ENCODE data around the gene AGBL1. TPM values are rescaled to one million over a fixed set of nuclear protein-coding genes. Genes with fewer than 3 reads are reported as not detected.

The AGBL1 gene
- total RNA-seq, 6 experiments from 2014 or later = not detected

DNA sequence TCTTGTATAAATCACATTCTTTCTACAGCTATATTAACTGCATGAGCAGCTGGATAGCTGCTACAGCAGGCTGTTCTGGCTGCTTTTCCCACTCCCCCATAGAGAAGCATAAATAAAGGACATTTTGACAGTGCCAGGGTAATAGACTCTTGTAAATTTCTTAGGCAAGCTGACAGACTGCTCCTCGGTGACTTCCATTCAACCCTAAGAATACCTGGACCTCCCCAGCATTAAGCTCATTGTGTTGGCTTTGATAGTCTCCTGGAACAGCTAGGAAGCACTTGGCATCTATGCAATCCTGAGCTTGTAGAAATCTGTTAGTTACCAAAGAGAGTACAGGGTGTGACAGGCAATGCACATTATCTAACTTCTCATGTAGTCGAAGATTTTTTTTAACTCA is 475.4 kb downstream of the AGBL1 start:
- no peaks in the 10 kb centered on the region for H3K4me1 Mint-ChIP-seq (ENCODE audit: low read depth)

DNA sequence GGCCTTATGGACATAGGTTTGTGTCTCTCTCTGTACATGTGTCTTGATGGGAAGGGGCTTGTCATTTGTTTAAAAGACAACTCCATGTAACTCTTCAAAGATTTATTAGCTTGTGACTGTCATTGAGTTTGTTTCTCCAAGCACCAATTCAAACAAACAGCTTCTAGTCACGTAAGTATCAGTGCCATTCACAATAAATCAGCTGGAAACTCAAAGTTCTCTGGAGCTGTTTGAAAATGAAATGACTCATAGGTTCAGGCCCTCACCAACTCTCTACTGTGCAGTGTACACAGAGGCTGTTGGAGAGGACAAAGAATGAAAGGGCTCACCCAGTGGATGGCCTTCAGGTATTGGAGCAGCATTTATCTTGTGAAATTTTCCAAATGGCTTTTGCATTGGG is 476.3 kb downstream of the AGBL1 start:
- H3K27ac Mint-ChIP-seq = no peak overlapping the region
- no peak for TF ChIP-seq CTCF (IDR thresholded peaks at IDR 0.05)
- H3K4me3 Mint-ChIP-seq = no peak overlapping the region
- H3K4me1 Mint-ChIP-seq (ENCODE audit: low read depth) = no peaks in the 10 kb centered on the region
- no peaks in the 10 kb centered on the region for H3K27me3 Mint-ChIP-seq (ENCODE audit: insufficient read depth)
- H3K36me3 Mint-ChIP-seq (ENCODE audit: low read depth) = no peaks in the 10 kb centered on the region
- DNase-seq = no peak
- peaks cover 34% of the 10 kb centered on the region for H3K9me3 Mint-ChIP-seq

More for the DNA sequence above, 475.4 kb downstream of the AGBL1 start:
- Mint-ChIP-seq H3K36me3 (ENCODE audit: low read depth) (no peaks in the 10 kb centered on the region), H3K4me3 (no peak overlapping the region), H3K27ac (no peak overlapping the region), H3K9me3 (peaks cover 27% of the 10 kb centered on the region), H3K27me3 (ENCODE audit: insufficient read depth) (no peaks in the 10 kb centered on the region)
- no peak for DNase-seq
- TF ChIP-seq CTCF (IDR thresholded peaks at IDR 0.05) = no peak

GRCh38 chr15:86556396-86557017 is 476.8 kb downstream of the AGBL1 start:
- Mint-ChIP-seq H3K27ac (no peak overlapping the region), H3K36me3 (ENCODE audit: low read depth) (no peaks in the 10 kb centered on the region), H3K4me3 (no peak overlapping the region), H3K9me3 (peaks cover 37% of the 10 kb centered on the region), H3K4me1 (ENCODE audit: low read depth) (no peaks in the 10 kb centered on the region), H3K27me3 (ENCODE audit: insufficient read depth) (no peaks in the 10 kb centered on the region)
- no peak for DNase-seq
- TF ChIP-seq CTCF (IDR thresholded peaks at IDR 0.05) = no peak

DNA sequence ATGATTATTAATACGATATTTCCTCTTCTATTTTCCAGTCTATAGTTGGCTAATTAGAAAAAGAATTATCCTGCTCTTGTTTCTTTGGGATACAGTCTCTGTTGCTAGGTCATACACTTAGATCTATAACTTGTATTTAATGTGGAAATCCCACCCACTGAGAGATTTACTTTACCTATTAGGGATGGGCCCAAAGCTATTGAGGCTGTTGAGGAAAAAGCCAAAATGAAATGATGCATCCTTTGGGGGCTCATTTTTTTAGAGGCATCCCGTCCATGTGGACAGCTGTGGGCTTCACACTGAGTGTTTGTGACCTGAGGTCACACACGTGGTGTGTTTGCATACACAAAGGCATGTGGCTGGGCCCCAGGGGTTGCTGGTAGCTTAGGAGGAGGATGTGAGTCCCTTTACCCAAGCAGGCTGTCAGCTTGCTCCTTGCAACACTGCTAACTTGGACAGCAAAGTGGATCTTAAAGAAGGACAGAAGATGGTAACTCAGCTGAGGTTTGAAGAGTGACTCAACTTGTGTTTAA is 477.4 kb downstream of the AGBL1 start:
- peaks cover 34% of the 10 kb centered on the region for H3K9me3 Mint-ChIP-seq
- no peaks in the 10 kb centered on the region for H3K4me1 Mint-ChIP-seq (ENCODE audit: low read depth)
- no peak for TF ChIP-seq CTCF (IDR thresholded peaks at IDR 0.05)
- H3K27ac Mint-ChIP-seq = no peak overlapping the region
- H3K4me3 Mint-ChIP-seq = no peak overlapping the region
- H3K36me3 Mint-ChIP-seq (ENCODE audit: low read depth) = no peaks in the 10 kb centered on the region
- no peaks in the 10 kb centered on the region for H3K27me3 Mint-ChIP-seq (ENCODE audit: insufficient read depth)
- no peak for DNase-seq

- Mint-ChIP-seq H3K9me3 (peaks cover 41% of the 10 kb centered on the region), H3K36me3 (ENCODE audit: low read depth) (no peaks in the 10 kb centered on the region), H3K27me3 (ENCODE audit: insufficient read depth) (no peaks in the 10 kb centered on the region), H3K27ac (no peak overlapping the region), H3K4me3 (no peak overlapping the region), H3K4me1 (ENCODE audit: low read depth) (no peaks in the 10 kb centered on the region)
- DNase-seq = no peak
- TF ChIP-seq CTCF (IDR thresholded peaks at IDR 0.05) = no peak
Measured at GRCh38 chr15:86558252-86558651, 478.6 kb downstream of the AGBL1 start.

Measured in HFFc6 (cell line).